ENCODE data around the gene SLC2A8. TPM values are rescaled to one million over a fixed set of nuclear protein-coding genes. Genes with fewer than 3 reads are reported as not detected.

SLC2A8 gene
- total RNA-seq, 1 experiment from 2014 or later: 27.0 TPM

DNA sequence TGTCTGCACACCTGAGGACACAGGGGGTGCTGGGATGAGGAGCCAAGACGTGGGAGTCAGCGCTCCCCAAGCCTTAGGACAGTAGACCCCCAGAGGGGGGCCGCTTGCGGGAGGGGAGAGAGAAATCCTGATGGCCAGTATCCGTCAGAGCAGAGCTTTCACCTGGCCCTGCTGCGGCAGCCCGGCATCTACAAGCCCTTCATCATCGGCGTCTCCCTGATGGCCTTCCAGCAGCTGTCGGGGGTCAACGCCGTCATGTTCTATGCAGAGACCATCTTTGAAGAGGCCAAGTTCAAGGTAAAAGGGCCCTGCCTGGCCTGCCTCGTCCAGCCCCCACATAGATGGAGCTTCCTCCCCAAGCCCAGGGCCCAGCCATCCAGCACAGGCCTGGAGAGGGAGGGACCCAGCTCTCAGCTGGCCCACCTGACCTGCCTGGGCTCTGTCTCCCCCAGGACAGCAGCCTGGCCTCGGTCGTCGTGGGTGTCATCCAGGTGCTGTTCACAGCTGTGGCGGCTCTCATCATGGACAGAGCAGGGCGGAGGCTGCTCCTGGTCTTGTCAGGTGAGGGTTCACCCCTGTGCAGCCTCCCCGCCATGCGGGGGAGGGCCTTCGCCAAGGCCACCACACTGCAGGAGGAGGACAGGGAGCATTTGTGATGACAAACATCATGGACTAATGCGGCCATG lies 6.7 kb downstream of the SLC2A8 start:
- DNase-seq (ENCODE audit: low read depth): no peak

DNA sequence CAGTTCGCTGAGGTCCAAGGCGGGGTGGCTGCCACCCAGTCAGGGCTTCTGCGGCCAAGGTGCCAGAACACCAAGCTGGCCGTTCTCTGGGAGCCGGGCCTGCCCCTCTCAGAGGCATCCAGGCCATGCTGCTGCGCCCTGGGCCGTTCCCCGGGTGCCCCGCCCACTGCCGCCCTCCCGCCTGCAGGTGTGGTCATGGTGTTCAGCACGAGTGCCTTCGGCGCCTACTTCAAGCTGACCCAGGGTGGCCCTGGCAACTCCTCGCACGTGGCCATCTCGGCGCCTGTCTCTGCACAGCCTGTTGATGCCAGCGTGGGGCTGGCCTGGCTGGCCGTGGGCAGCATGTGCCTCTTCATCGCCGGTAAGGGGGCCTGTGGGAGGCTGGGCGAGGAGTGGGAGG lies 7.7 kb downstream of the SLC2A8 start:
- no peak for DNase-seq (ENCODE audit: low read depth)

DNA sequence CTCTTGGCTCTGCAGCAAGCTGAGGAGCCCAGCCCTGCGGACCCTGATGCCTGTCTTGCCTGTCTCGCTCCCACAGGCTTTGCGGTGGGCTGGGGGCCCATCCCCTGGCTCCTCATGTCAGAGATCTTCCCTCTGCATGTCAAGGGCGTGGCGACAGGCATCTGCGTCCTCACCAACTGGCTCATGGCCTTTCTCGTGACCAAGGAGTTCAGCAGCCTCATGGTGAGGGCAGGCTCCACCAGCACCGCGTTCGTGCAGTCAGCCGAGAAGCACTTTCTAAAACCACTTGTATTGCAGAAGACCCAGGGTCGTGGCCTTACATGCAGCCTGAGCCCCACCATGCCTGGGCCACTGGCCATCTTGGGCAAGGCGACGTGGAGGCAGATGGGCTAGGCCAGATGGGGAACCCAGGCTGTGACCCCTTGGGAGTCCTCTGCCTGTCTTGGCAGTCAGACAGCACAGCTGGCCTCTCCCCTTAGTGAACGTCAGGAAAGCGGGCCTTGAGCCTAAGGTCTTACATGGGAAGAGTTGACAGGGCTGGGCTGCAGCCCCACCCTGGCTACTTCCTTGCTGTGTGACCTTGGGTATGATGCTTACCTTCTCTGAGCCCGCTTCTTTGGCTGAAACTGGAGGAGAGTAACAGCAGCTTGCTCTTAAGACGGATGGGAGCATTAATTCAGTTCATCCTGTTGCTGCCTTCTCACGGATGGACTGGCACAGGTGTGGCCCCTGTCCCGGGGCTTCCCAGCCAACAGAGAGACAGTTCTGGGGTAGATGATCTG lies 8.6 kb downstream of the SLC2A8 start:
- no peak for DNase-seq (ENCODE audit: low read depth)

DNA sequence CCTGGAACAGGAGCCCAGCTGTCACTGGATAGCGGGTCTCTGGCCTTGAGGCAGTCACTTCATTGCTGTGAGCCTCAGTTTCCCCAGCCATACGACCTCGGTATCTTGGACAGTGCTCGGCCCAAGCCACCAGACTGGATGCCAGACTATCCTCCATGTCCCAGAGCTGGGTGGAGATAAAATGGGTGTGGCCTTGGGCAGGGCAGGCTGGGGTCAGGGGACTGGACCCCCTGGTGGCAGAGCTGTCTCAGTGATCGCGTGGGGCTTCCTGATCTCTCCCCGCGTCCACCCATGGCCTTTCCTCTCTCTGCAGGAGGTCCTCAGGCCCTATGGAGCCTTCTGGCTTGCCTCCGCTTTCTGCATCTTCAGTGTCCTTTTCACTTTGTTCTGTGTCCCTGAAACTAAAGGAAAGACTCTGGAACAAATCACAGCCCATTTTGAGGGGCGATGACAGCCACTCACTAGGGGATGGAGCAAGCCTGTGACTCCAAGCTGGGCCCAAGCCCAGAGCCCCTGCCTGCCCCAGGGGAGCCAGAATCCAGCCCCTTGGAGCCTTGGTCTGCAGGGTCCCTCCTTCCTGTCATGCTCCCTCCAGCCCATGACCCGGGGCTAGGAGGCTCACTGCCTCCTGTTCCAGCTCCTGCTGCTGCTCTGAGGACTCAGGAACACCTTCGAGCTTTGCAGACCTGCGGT lies 10.0 kb downstream of the SLC2A8 start:
- DNase-seq (ENCODE audit: low read depth): no peak

DNA sequence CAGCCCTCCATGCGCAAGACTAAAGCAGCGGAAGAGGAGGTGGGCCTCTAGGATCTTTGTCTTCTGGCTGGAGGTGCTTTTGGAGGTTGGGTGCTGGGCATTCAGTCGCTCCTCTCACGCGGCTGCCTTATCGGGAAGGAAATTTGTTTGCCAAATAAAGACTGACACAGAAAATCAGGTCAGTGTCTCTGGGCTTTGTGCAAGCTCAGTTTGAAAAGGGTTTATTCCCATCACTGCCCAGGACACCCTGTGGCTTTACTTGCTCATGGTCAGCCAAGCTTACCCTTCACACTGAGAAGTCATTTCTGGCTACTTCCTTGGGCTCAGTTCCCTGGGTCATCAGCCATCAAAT lies 10.5 kb downstream of the SLC2A8 start:
- no peak for DNase-seq (ENCODE audit: low read depth)

DNA sequence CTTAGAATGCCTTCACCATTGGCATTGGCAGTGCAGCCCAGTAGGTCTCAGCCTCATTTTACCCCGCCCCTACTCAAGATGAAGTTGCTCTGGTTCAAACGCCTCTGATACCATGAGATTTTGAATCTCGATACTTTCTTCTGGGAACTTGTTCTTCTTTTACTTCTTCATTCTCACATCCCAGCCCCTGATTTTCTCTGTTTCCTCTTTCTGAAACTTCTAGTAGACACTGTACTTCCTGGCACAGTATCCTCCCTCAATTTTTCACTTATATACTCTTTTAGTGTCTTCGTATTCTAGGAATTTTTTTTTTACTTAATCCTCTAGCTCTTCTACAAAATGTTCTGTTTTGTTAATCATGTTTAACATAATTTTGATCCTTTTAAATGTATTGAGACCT lies 14.2 kb downstream of the SLC2A8 start:
- no peak for DNase-seq (ENCODE audit: low read depth)

DNA sequence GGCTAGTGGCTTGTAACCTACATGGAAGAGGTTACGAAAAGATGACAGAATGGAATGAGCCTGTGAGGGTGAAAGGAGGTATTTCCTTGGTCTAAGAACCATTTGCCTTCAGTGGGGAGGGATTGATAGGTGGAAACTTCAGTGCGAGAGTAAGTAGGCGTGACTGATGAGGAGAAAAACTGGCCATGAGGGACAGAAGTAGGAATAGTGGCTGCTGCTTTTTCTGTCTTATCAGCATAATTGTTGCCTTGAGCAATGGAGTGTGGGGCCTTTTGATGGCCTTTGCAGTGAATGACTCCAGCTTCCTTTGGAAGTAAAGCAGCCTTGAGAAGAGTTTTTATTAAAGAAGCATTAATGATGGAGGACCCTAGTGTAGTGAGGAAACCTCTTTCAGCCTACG lies 18.2 kb downstream of the SLC2A8 start:
- no peak for DNase-seq (ENCODE audit: low read depth)

DNA sequence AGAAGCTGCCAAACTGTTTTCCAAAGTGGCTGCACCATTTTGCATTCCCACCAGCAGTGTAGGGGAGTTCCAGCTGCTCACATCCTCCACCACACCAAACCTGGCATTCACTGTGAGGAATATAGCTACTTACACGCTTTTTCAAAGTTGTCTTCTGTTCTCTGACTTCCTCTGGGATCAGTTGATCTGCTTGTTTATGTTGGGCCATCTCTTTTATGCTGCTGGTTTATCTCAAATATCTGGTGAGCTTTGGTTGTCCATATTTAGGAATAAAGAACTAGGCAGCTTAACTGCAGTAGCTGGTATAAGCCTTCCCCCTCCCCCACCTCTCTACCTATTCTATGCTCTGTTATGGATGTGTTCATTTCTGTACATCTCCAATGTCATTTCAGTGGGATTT lies 18.7 kb downstream of the SLC2A8 start:
- DNase-seq (ENCODE audit: low read depth): no peak

DNA sequence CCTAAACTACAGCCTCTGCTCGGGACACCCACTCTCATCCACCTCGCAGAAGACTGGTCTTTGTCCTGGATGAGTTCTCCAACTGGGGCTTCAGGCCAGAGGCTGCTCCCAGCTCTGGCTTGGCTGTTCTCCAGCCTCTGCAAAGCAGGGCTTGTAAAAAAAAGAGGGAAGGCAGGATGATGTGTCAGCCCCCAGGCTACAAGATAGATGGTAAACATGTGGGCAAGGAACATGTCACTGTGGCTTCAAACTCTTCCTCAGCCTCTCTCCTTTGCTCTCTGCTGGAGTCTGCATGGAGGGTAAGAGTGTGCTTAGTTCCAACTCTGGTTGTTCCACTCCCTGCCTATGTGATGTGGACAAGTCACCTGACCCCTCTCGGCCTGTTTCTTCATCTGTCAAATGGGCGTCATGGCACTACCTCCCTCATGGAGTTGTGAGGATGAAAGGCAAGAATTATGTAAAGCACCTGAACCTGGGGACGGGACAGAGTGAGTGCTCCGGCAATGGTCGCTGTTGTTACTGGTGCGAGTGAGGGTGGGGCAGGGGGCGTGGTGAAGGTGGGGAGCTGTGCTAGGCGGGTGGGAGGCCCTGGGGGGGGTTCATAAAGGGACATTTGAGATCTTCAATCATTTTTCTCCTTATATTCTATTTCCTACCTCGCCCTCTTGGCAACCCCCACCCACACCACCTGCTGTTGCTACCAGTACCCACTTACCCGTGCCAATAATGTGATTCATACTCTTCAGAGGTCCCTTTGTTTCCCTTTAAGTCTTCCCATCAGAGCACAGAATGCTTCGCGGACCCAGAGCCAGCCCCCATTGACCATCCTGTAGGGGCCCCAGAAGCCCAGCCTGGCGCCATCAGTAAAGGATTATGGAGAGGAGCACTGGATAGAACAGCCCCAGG lies 20.4 kb downstream of the SLC2A8 start:
- DNase-seq (ENCODE audit: low read depth): peak; percentile 99

DNA sequence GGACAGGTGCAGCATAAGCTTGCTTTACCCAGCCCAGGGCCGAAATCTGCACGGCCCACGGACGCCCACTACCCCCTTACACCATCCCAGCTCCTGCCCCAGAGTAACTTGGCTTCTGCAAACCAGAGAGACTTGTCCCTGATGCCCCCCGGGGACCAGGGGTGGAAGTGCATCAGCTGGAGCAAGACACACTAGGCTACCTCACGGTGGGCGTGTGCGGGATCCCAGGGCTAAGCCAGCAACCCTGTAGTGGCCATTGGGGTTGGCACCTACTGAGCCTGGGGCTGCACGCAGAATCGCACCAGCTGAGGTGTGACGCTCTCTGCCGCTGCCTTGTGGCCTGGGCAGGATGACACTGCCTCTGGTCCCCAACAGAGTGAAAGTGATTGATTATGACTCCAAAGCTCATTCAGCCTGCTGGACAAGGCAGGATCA lies 21.1 kb downstream of the SLC2A8 start:
- peak; percentile 21 for DNase-seq (ENCODE audit: low read depth)

DNA sequence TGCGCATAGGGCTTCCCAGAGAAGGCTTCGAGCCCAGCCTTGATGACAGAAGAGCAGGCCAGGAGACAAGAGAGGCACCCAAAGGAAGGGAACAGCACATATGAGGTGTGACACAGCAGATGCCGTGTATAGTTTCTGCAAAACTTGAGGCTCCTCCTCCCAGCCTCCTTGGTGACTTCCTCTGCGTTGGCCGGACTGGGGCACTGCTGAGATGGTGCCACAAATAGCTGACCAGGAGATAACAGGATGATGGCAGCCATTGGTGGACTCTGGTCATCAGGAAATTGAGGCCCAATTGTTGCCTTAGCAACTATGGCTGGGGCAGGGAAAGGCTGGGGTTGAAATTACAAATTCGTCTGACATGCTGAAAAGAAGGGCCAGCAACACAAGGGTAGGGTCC lies 22.4 kb downstream of the SLC2A8 start:
- DNase-seq (ENCODE audit: low read depth): no peak

DNA sequence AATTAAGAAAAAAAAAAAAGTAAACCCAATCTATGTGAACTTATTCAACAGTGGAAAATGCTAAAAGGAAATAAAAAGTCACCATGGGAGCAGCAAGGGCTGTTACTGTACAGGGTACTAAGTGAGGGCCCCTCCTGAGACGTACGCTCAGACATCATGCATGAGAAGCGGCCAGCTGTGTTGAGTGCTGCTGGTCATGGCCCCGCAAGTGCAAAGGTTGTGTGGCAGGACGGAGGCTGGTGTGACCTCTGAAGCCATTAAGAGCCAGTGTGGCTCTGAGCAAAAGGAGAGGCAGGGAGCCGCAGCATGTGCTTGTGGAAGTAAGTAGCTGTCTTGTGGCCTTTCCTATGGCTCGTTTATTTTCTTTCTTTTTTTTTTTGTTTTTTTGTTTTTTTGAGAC lies 24.1 kb downstream of the SLC2A8 start:
- DNase-seq (ENCODE audit: low read depth): no peak

DNA sequence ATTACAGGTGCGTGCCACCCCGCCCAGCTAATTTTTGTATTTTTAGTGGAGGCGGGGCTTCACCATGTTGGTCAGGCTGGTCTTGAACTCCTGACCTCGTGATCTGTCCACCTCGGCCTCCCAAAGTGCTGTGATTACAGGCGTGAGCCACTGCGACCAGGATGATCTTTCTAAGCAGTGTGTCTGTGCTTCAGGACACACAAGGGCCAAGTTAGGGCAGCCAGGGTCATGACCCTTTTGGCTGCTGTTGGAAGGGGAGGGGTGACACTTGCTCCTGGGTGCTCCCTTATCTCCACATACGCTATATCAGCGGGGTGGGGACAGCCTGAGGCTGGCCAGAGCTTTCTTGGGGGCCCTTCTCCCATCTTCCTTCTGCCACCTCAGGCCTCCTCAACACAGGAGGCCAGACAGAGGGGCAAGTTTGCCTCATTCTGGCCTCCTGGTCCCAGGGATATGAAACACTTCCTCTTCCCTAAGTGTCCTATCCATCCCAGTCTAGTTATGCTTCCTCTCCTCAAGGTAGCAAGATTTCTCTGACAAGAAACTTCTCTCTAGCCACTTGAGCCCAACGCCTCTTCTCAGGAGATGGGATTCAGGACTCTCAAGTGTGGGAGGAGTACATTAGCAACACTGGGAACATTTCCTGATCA lies 25.3 kb downstream of the SLC2A8 start:
- DNase-seq (ENCODE audit: low read depth): no peak

DNA sequence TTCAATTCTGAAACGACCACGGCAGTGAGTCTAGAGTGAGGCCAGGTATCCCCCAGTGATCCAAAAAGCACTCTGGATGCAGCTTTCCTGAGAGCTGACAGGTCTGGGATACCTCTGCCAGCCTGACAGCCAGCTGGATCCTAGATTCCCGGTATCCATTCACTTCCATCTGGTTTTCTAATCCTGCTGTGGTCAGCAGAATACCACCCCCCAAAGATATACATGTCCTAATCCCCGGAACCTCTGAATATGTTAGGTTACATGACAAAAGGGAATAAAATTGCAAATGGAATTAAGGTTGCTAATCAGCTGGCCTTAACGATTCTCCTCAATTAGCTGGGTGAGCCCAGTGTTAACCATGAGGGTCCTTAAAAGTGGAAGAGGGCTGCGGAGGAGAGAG lies 25.8 kb downstream of the SLC2A8 start:
- DNase-seq (ENCODE audit: low read depth): no peak

DNA sequence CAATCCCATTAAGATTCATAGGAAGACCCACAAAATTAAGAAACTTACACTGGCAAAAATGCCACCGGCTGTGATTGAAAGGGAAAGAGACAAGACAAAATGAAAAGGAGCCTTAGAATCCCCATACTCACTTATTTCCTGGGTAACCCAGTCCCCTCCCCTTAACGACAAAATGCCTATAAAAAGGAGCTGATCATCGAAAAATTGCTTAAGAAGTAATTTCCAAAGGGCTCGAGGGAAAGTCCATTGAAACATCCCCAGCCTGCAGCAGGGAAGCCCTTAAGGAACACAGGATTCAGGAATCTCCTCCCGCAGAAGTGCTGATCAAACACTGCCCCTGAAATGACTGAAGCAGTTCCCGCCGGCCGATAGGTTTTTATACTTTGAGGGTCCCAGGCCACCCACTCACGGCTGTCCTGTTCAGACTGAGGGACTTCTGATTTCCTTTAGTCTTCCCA lies 26.5 kb downstream of the SLC2A8 start:
- no peak for DNase-seq (ENCODE audit: low read depth)

DNA sequence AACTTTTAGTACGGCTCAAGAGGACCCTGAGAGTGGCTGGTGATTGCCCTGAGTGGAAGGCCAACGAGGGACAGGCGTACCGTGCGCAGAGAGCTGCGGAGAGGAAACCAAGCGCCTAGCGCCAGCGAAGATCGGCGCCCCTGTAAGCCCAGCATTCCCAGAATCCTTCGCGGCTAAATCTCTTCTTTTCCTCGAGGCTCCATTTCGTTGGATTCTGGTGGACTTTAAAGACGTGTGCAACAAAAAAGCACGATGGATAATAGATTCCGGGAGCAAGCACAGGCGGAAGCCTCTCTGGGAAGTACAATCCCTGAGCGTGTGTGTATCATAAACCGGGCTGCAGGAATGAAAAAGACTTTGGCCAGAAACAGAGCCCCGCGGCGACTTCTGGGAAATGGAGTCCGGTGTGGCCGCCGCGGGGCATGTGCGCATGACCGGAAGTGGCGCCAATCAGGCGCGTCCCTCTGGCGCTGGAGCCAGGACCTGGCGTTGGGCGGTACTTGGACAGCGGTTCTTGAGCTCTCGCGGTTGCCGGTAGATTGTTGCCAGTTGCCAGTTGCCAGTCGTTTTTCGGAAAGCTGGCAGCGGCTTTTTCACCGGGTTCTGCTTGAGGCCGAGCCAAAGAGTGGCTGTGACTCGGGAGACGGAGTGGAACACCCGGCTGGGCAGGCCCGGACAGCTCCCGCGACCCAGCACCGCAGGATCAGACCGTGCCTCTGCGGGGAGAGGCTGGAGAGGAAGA lies 27.1 kb downstream of the SLC2A8 start, which contains the start of gene ZNF79:
ZNF79 (plus strand) TSS at position 449 of the 742 bp plus-strand sequence. CDS start 406 bp downstream, outside the sequence.
- DNase-seq (ENCODE audit: low read depth): peak; percentile 93

DNA sequence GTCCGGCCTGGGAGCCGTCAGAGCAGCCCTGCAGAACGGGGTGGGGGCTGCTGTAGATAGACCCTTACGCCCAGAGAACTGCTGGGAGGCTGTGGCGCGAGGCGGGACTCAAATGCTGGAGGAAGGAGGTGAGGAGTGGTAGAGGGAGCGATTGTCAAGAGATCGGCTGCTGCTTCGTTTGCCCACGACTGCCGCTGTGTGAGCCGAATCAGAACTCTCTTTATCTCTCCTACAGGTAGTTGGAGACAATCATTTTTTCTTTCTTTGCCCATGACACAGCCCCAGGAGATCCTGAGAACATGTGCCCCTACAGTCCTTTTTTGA lies 27.7 kb downstream of the SLC2A8 start:
- peak; percentile 40 for DNase-seq (ENCODE audit: low read depth)

DNA sequence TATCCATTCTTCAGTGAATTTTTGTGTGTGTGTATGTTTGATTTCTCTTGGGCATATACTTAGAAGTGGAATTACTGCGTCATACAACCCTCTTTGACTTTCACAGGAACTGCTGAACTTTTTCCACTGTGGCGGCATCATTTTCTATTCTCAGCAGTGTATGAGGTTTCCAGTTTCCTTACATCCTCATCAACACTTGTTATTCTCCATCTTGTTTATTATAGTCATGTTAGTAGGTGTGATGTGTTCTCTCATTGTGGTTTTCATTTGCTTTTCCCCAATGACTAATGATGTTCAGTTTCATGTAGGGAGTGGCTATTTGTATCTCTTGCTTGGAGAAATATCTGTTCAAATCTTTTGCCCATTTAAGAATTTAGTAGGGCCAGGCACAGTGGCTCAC lies 29.8 kb downstream of the SLC2A8 start:
- no peak for DNase-seq (ENCODE audit: low read depth)

DNA sequence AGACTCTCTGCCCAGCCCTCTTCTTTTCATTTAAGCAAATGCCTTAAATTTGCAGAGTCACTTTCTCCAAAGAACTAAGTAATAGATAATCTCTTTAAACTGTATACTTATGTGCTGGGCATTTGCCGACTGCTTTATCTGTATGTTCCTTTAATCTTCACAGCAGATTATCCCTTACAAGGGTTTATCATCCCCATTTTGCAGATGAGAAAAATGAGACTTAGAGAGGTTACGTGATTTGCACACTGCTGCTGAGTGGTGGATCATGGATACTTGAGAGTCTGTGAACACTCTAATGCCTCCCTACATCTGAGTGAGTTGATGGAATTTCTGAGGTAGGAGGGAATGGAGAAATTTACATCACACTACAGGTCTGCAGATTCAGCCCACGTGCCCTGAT lies 31.4 kb downstream of the SLC2A8 start:
- DNase-seq (ENCODE audit: low read depth): no peak

DNA sequence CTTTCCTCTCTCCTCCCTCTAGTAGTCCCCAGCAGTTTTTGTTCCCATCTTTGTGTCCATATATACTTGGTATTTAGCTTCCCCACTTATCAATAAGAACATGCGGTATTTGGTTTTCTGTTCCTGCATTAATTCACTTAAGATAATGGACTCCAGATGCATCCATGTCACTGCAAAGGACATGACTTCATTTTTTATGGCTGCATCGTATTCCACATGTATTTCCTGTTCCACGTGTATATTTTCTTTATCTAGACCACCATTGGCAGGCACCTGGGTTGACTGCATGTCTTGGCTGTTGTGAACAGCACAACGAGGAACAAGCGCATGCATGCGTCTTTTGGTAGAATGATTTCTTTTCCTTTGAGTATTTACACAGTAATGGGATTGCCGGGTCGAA lies 33.4 kb downstream of the SLC2A8 start:
- no peak for DNase-seq (ENCODE audit: low read depth)

All from M059J (cell line).